Measurements from ENCODE around the gene DOCK2. TPM values are rescaled to one million over a fixed set of nuclear protein-coding genes. Genes with fewer than 3 reads are reported as not detected.

Gene DOCK2
- total RNA-seq, 1 experiment from 2014 or later: 1.4 TPM

DNA sequence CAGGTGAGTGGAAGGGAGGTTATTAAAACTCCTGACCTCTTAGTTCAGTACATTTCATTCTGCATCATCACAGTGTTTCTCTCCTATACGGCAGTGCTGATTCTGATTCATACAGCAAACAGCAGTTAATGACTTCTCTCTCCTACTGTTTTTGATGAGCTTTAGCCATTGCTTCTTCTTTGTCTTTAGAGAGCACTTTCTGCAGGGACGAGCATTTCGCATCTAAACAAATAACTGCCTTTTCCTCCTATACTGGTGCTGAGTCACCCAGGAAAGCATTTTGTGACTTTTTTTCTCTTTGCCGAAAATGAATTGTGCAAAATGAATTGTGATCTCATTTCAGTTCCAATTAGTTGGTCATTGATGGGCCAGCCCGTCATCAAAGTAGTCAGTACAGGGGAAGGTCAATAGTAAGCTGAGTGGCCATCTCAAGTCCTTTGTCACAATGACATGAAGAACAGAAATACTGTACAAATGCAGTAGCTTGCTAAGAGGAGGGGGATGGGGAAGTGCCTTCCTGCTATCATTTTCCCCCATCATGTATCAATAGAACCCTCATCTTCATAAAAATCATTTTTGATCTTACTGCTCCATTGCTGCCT is 244.7 kb downstream of the DOCK2 start:
- ATAC-seq (no peak), DNase-seq (ENCODE audit: low read depth, low spot score) (no peak)
- intact Hi-C loops (cut with micrococcal nuclease; ENCODE audit: unreplicated experiment) (no loop called here), in situ Hi-C loops (cut with HindIII; ENCODE audit: low pct_unique_long_range_greater_than_20kb, low sequenced_read_pairs) (no loop called here)
- BruUV-seq (replicated peaks): no TSS peak
- Histone ChIP-seq H3K4me1 (ENCODE audit: control insufficient read depth, insufficient read depth, low read length) (no peaks in the 10 kb centered on the region), H3K27ac (ENCODE audit: low read length) (no peak overlapping the region), H3K9me3 (ENCODE audit: control insufficient read depth, insufficient read depth, low read depth, low read length) (no peaks in the 10 kb centered on the region), H3K4me3 (ENCODE audit: low read depth in 2 of 2, low read length in 2 of 2) (no peak overlapping the region), H3K27me3 (ENCODE audit: control insufficient read depth, insufficient read depth, low read length) (no peaks in the 10 kb centered on the region), H3K36me3 (ENCODE audit: control insufficient read depth, insufficient read depth, low read length) (no peaks in the 10 kb centered on the region)
- ChIA-PET CTCF (no interaction called here), POLR2A (no interaction called here)
- TF ChIP-seq SIN3A (IDR thresholded peaks at IDR 0.05; ENCODE audit: borderline replicate concordance, insufficient read depth, low read depth, low read length) (no peak), POLR2AphosphoS5 (IDR thresholded peaks at IDR 0.05; ENCODE audit: low read depth, low read length) (no peak), TCF7L2 (IDR thresholded peaks at IDR 0.05; ENCODE audit: low read depth, low read length) (no peak)
- TF ChIP-seq, protein P1, sequence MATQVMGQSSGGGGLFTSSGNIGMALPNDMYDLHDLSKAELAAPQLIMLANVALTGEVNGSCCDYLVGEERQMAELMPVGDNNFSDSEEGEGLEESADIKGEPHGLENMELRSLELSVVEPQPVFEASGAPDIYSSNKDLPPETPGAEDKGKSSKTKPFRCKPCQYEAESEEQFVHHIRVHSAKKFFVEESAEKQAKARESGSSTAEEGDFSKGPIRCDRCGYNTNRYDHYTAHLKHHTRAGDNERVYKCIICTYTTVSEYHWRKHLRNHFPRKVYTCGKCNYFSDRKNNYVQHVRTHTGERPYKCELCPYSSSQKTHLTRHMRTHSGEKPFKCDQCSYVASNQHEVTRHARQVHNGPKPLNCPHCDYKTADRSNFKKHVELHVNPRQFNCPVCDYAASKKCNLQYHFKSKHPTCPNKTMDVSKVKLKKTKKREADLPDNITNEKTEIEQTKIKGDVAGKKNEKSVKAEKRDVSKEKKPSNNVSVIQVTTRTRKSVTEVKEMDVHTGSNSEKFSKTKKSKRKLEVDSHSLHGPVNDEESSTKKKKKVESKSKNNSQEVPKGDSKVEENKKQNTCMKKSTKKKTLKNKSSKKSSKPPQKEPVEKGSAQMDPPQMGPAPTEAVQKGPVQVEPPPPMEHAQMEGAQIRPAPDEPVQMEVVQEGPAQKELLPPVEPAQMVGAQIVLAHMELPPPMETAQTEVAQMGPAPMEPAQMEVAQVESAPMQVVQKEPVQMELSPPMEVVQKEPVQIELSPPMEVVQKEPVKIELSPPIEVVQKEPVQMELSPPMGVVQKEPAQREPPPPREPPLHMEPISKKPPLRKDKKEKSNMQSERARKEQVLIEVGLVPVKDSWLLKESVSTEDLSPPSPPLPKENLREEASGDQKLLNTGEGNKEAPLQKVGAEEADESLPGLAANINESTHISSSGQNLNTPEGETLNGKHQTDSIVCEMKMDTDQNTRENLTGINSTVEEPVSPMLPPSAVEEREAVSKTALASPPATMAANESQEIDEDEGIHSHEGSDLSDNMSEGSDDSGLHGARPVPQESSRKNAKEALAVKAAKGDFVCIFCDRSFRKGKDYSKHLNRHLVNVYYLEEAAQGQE (IDR thresholded peaks at IDR 0.05; ENCODE audit: insufficient read depth in 1 of 2, low read depth in 2 of 2, low read length in 1 of 2): no peak
- TF ChIP-seq, protein P2, sequence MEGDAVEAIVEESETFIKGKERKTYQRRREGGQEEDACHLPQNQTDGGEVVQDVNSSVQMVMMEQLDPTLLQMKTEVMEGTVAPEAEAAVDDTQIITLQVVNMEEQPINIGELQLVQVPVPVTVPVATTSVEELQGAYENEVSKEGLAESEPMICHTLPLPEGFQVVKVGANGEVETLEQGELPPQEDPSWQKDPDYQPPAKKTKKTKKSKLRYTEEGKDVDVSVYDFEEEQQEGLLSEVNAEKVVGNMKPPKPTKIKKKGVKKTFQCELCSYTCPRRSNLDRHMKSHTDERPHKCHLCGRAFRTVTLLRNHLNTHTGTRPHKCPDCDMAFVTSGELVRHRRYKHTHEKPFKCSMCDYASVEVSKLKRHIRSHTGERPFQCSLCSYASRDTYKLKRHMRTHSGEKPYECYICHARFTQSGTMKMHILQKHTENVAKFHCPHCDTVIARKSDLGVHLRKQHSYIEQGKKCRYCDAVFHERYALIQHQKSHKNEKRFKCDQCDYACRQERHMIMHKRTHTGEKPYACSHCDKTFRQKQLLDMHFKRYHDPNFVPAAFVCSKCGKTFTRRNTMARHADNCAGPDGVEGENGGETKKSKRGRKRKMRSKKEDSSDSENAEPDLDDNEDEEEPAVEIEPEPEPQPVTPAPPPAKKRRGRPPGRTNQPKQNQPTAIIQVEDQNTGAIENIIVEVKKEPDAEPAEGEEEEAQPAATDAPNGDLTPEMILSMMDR (IDR thresholded peaks at IDR 0.05): no peak

DNA sequence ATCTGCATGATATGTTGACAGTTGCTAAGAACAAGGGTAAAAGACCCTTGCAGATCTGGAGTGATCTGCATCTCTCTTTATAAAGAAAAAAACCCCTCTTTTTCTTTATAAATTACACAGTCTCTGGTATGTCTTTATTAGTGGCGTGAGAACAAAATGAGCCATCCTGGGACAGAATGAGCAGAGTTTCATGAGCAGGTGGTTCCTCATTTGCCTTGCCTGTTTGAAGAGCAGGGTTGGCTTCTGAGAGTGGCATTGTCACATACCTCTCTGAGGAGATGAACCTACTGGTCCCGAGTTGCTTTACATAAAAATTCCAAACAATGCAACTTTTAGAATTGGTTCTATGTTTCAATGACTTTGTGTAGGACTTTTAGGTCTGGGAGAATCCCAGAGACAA is 249.0 kb downstream of the DOCK2 start:
- no TSS peak for BruUV-seq (replicated peaks)
- H3K4me1 ChIP-seq (ENCODE audit: control insufficient read depth, insufficient read depth, low read length): no peaks in the 10 kb centered on the region
- in situ Hi-C loops (cut with HindIII; ENCODE audit: low pct_unique_long_range_greater_than_20kb, low sequenced_read_pairs) (no loop called here), intact Hi-C loops (cut with micrococcal nuclease; ENCODE audit: unreplicated experiment) (no loop called here)
- no peak overlapping the region for H3K4me3 ChIP-seq (ENCODE audit: low read depth in 2 of 2, low read length in 2 of 2)
- H3K36me3 ChIP-seq (ENCODE audit: control insufficient read depth, insufficient read depth, low read length): no peaks in the 10 kb centered on the region
- H3K9me3 ChIP-seq (ENCODE audit: control insufficient read depth, insufficient read depth, low read depth, low read length): no peaks in the 10 kb centered on the region
- ChIA-PET CTCF (no interaction called here), POLR2A (no interaction called here)
- TF ChIP-seq, protein P1 (IDR thresholded peaks at IDR 0.05; ENCODE audit: insufficient read depth in 1 of 2, low read depth in 2 of 2, low read length in 1 of 2): no peak
- no peak for TF ChIP-seq TCF7L2 (IDR thresholded peaks at IDR 0.05; ENCODE audit: low read depth, low read length)
- TF ChIP-seq, protein P2 (IDR thresholded peaks at IDR 0.05): no peak
- H3K27ac ChIP-seq (ENCODE audit: low read length): no peak overlapping the region
- ATAC-seq (no peak), DNase-seq (ENCODE audit: low read depth, low spot score) (no peak)
- no peaks in the 10 kb centered on the region for H3K27me3 ChIP-seq (ENCODE audit: control insufficient read depth, insufficient read depth, low read length)
